GM12872 (cell line): Measurements from ENCODE around the gene GPD1.

ENCODE experiments used
- CTCF ChIP-seq: IDR thresholded peaks from 3 replicates; pipeline ENCODE4 v1.5.1; 2011; ENCODE audit warnings: low read depth, mild to moderate bottlenecking, low read length, moderate library complexity; ENCODE audit not compliant: insufficient read depth

The GPD1 gene

GRCh38 chr12:50145439-50145838, 41.6 kb downstream of the GPD1 start:
- no peak for TF ChIP-seq CTCF

DNA sequence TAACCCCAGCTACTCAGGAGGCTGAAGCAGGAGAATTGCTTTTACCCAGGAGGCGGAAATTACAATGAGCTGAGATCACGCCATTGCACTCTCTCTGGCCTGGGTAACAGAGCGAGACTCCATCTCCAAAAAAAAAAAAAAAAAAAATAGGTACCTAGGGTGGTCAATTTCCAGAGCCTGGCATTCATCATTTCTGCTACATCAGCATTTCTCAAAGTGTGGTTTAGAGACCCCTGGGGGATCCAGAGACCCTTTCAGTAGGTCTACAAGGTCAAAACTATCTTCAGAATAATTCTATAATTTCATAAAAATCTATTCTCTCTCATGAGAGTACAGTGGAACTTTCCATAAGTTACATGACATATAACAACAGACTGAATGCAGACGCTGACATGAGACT, 43.5 kb downstream of the GPD1 start:
- TF ChIP-seq CTCF: no peak

- no peak for TF ChIP-seq CTCF
Observed at GRCh38 chr12:50149311-50149710, 45.5 kb downstream of the GPD1 start.

DNA sequence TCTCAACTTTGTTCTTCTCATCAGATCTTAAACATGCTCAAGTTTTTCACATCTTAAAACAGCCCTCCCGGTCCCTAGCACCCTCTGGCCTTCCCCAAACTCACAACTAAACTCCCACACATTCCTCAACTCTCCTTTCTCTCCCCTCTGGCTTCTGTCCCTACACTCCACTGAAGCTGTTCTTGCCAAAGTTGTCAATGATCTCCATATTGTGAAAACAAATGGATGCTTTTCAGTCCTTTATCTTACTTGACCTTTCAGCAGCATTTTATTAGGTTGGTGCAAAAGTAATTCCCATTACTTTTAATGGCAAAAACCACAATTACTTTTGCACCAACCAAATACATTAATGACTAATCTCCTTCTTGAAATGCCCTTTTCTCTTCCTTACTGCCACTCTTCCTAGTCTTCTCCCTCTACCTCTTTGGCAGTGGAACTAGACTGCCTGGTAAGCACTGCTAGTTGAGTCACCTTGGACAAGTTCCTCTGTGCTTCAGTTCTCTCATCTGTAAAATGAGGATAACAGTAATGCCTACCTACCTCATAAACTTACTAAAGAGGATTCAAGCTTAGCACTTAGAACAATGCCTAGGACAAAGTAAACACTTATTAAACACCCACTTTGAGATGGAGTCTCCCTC, 47.4 kb downstream of the GPD1 start:
- TF ChIP-seq CTCF: no peak

DNA sequence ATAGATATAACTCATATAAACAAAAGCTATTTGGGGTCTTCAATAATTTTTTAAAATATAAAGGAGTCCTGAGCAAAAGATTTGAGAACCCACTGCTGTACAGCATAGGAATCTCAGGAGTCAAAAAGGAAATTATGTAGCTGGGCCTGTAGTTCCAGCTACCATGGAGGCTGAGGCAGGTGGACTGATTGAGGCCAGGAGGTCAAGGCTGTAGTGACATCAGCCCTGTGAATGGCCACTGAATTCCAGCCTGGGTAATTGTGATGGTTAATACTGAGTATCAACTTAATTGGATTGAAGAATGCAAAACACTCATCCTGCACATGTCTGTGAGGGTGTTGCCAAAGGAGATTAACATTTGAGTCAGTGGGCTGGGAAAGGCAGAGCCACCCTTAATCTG, 52.8 kb downstream of the GPD1 start:
- TF ChIP-seq CTCF: no peak

- no peak for TF ChIP-seq CTCF
Observed at GRCh38 chr12:50157259-50157658, 53.5 kb downstream of the GPD1 start.

- no peak for TF ChIP-seq CTCF
Observed at GRCh38 chr12:50160643-50161042, 56.8 kb downstream of the GPD1 start.
